Loucy (cell line): ENCODE measurements around the gene RPN1.

Experiments used
- H2AFZ ChIP-seq: fragments of 200-600 bp; sonication (generic); 2 replicates; pipeline ENCODE4 v1.6.0; 2016; ENCODE audit warnings: antibody characterized with exemption, mild to moderate bottlenecking, low read length, moderate library complexity
- H3F3A ChIP-seq: fragments of 200-600 bp; 2 replicates; pipeline ENCODE4 v1.6.0; 2016; ENCODE audit warnings: antibody characterized with exemption, low read depth, mild to moderate bottlenecking
- H3K27me3 ChIP-seq: fragments of 200-600 bp; sonication (generic); 2 replicates; pipeline ENCODE4 v1.6.1; 2014; ENCODE audit warnings: low read length, mild to moderate bottlenecking; ENCODE audit not compliant: insufficient read depth, poor library complexity, severe bottlenecking
- H3K36me3 ChIP-seq: fragments of 200-600 bp; sonication (generic); 2 replicates; pipeline ENCODE4 v1.6.1; 2016; ENCODE audit warnings: low read length; ENCODE audit not compliant: insufficient read depth
- H3K4me1 ChIP-seq: fragments of 200-600 bp; sonication (generic); 2 replicates; pipeline ENCODE4 v1.5.1; 2014; ENCODE audit warnings: low read length, mild to moderate bottlenecking; ENCODE audit not compliant: insufficient read depth, poor library complexity, severe bottlenecking
- H3K4me2 ChIP-seq: fragments of 200-600 bp; sonication (generic); 2 replicates; pipeline ENCODE4 v1.6.0; 2014; ENCODE audit warnings: antibody characterized with exemption, low read length, low read depth, mild to moderate bottlenecking; ENCODE audit not compliant: poor library complexity, severe bottlenecking
- H3K4me3 ChIP-seq: fragments of 200-600 bp; sonication (generic); 2 replicates; pipeline ENCODE4 v1.5.1; 2014; ENCODE audit warnings: low read length, mild to moderate bottlenecking, mixed read lengths; ENCODE audit not compliant: poor library complexity, severe bottlenecking
- H3K79me2 ChIP-seq: fragments of 200-600 bp; sonication (generic); 2 replicates; pipeline ENCODE4 v1.6.1; 2014; ENCODE audit warnings: low read length; ENCODE audit not compliant: insufficient read depth
- H3K9ac ChIP-seq: fragments of 200-600 bp; sonication (generic); 2 replicates; pipeline ENCODE4 v1.6.0; 2014; ENCODE audit warnings: mild to moderate bottlenecking, low read depth, low read length, moderate library complexity; ENCODE audit not compliant: poor library complexity, severe bottlenecking
- H3K9me2 ChIP-seq: fragments of 200-600 bp; sonication (generic); replicated peaks from 2 replicates; pipeline ENCODE4 v1.6.1; 2016; ENCODE audit warnings: low read depth, low read length, mixed read lengths
- H3K9me3 ChIP-seq: fragments of 200-600 bp; sonication (generic); 2 replicates; pipeline ENCODE4 v1.6.1; 2014; ENCODE audit warnings: mild to moderate bottlenecking, antibody characterized with exemption, low read length, low read depth; ENCODE audit not compliant: insufficient read depth
- H4K20me1 ChIP-seq: fragments of 200-600 bp; sonication (generic); 2 replicates; pipeline ENCODE4 v1.6.0; 2014; ENCODE audit warnings: antibody characterized with exemption, low read length, mild to moderate bottlenecking; ENCODE audit not compliant: insufficient read depth, poor library complexity, severe bottlenecking
- EZH2phosphoT487 ChIP-seq: fragments of 200-600 bp; IDR thresholded peaks from 2 replicates; pipeline ENCODE4 v1.6.1; 2018; ENCODE audit warnings: antibody characterized with exemption, mild to moderate bottlenecking, moderate library complexity, borderline replicate concordance
- TF ChIP-seq, protein P1 (sequence below): fragments of 200-600 bp; sonication (generic); conservative IDR thresholded peaks from 2 replicates; pipeline ENCODE4 v1.5.1; 2014; ENCODE audit warnings: mild to moderate bottlenecking, antibody characterized with exemption, low read length

Gene RPN1

DNA sequence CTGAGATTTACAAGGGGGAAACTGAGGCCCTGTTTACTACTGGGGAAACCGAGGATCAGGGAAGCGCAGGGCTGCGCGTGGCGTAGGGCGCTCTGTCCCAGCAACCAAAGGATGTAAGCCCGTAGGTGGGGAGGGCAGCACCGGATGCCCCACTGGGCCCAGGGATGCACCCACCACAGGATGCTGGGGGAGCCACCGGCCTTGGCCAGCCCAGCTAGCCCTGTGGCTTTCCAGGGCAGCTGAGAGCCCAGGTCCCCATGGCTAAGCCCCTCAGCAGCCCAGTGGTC, 33.4 kb downstream of the RPN1 start:
- Histone ChIP-seq H2AFZ (peak overlapping the region; percentile 63; the same call in 1 of the 2 replicates), H4K20me1 (no peaks in the 10 kb centered on the region), H3F3A (no peaks in the 10 kb centered on the region), H3K36me3 (peaks cover 36% of the 10 kb centered on the region; the same call in 1 of the 2 replicates), H3K4me1 (peaks cover 8% of the 10 kb centered on the region), H3K79me2 (peaks cover 8% of the 10 kb centered on the region; the same call in 1 of the 2 replicates), H3K4me2 (peak overlapping the region; percentile 45), H3K4me3 (peak overlapping the region; percentile 55), H3K27me3 (no peaks in the 10 kb centered on the region), H3K9ac (peak overlapping the region; percentile 68), H3K9me2 (no peaks in the 10 kb centered on the region), H3K9me3 (no peaks in the 10 kb centered on the region)
- TF ChIP-seq, protein P1, sequence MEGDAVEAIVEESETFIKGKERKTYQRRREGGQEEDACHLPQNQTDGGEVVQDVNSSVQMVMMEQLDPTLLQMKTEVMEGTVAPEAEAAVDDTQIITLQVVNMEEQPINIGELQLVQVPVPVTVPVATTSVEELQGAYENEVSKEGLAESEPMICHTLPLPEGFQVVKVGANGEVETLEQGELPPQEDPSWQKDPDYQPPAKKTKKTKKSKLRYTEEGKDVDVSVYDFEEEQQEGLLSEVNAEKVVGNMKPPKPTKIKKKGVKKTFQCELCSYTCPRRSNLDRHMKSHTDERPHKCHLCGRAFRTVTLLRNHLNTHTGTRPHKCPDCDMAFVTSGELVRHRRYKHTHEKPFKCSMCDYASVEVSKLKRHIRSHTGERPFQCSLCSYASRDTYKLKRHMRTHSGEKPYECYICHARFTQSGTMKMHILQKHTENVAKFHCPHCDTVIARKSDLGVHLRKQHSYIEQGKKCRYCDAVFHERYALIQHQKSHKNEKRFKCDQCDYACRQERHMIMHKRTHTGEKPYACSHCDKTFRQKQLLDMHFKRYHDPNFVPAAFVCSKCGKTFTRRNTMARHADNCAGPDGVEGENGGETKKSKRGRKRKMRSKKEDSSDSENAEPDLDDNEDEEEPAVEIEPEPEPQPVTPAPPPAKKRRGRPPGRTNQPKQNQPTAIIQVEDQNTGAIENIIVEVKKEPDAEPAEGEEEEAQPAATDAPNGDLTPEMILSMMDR = no peak
- no peak for TF ChIP-seq EZH2phosphoT487

DNA sequence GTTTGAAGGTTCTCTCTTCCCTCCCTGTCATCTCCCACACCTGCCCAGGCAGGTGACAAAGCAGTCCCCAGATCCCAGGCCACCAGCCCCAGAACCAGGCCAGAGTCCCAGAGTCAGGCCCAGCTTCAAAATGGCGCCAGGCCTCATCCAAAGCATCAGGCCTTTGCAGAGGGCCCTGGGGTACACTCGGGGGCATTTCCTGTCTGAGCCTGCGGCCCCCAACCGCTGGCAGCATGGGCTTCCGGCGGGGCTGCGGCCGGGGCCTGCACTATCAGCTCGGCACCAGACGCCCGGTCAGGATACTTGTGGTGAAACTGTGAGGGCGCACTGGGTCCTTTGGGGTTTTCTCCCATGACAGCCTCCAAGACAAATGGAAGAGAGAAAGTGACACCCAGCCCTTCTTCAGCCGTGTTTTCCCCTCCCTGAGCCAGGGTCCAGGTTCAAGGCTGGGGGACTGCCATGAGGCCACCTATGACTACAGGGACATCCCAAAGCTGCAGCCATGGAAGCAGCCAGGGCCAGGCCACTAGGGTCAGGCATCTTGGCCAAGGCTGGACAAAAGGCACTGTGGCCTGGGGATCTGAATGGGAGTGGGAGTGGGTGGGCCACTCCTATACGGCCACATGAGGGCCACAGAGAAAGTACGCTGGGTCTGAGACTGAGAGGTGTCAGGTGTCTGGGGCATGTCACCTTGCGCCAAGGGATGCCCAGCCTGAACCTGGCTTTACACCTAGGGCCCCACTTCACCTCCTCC, 33.9 kb downstream of the RPN1 start:
- H4K20me1 ChIP-seq = no peaks in the 10 kb centered on the region

DNA sequence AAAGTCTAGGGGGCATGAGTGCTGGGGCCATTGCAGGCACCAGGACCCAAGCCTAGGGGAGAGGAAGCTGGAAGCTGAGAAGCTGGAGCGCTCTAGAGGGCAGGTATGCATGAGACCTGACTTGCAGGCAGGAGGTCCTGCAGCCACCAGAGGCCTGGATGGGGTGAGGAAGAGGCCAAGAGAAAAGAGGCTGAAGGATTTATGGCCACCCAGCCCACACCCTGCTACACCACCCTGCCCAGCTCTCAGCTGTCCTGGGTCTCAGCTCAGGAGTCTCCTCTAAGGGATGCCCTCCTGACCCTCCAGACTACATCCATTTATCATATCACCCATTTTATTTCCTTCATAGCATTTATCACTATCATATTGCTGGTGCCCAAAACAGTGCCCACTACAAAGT, 36.5 kb downstream of the RPN1 start:
- Histone ChIP-seq H3K4me1 (peaks cover 8% of the 10 kb centered on the region), H2AFZ (no peak overlapping the region), H3K9me2 (no peaks in the 10 kb centered on the region), H3K9me3 (no peaks in the 10 kb centered on the region), H3K4me3 (no peak overlapping the region), H3F3A (no peaks in the 10 kb centered on the region), H3K79me2 (peaks cover 8% of the 10 kb centered on the region; the same call in 1 of the 2 replicates), H3K9ac (no peak overlapping the region), H4K20me1 (no peaks in the 10 kb centered on the region), H3K27me3 (no peaks in the 10 kb centered on the region), H3K4me2 (no peak overlapping the region), H3K36me3 (peaks cover 6% of the 10 kb centered on the region; the same call in 1 of the 2 replicates)
- TF ChIP-seq, protein P1 = no peak
- no peak for TF ChIP-seq EZH2phosphoT487

More for the DNA sequence above, 33.9 kb downstream of the RPN1 start:
- H3K4me2 ChIP-seq = peak overlapping the region; percentile 45
- H3F3A ChIP-seq = no peaks in the 10 kb centered on the region
- H3K4me3 ChIP-seq = peak overlapping the region; percentile 55
- TF ChIP-seq, protein P1 = no peak
- no peak for TF ChIP-seq EZH2phosphoT487
- H3K9me2 ChIP-seq = no peaks in the 10 kb centered on the region
- no peaks in the 10 kb centered on the region for H3K27me3 ChIP-seq
- H3K79me2 ChIP-seq = peaks cover 8% of the 10 kb centered on the region; the same call in 1 of the 2 replicates
- no peaks in the 10 kb centered on the region for H3K9me3 ChIP-seq
- no peak overlapping the region for H2AFZ ChIP-seq
- H3K36me3 ChIP-seq = peaks cover 30% of the 10 kb centered on the region; the same call in 1 of the 2 replicates
- peaks cover 8% of the 10 kb centered on the region for H3K4me1 ChIP-seq
- H3K9ac ChIP-seq = peak overlapping the region; percentile 68
